Astrocyte (in vitro differentiated cells and primary cell): ENCODE results near the gene CRLF2. TPM values are rescaled to one million over a fixed set of nuclear protein-coding genes. Genes with fewer than 3 reads are reported as not detected.
"Not testable (repeated sequence)": the region's sequence is repeated elsewhere in the genome, so short reads cannot be mapped to it uniquely, and the experiment has no call there.

Source experiments
- DNase-seq: peaks from one replicate; pipeline ENCODE4 v3.0.0-alpha.2; 2010; ENCODE audit warnings: low read depth
- FAIRE-seq: peaks from 2 replicates; lab custom pipeline; 2011; peaks lifted over from hg19 to GRCh38; lab: Jason Lieb, UNC
- H2AFZ ChIP-seq: 2 replicates; pipeline ENCODE4 v1.6.0; 2012; ENCODE audit warnings: low read depth, low read length, inconsistent platforms
- H3K27ac ChIP-seq: 2 replicates; pipeline ENCODE4 v1.5.1; 2011; ENCODE audit warnings: low read depth, low read length, inconsistent platforms
- H3K27me3 ChIP-seq: 2 replicates; pipeline ENCODE4 v1.6.0; 2011; ENCODE audit warnings: low read length, inconsistent platforms; ENCODE audit not compliant: insufficient read depth
- H3K36me3 ChIP-seq: 2 replicates; pipeline ENCODE4 v1.5.1; 2011; ENCODE audit warnings: low read length, inconsistent platforms; ENCODE audit not compliant: insufficient read depth
- H3K4me1 ChIP-seq: 2 replicates; pipeline ENCODE4 v1.5.1; 2011; ENCODE audit warnings: low read length, inconsistent platforms; ENCODE audit not compliant: insufficient read depth
- H3K4me2 ChIP-seq: 2 replicates; pipeline ENCODE4 v1.6.0; 2012; ENCODE audit warnings: low read length, inconsistent platforms
- H3K4me3 ChIP-seq: 2 replicates; pipeline ENCODE4 v1.5.1; 2011; ENCODE audit warnings: low read depth, mild to moderate bottlenecking, low read length, inconsistent platforms; ENCODE audit not compliant: insufficient read depth
- H3K79me2 ChIP-seq: 2 replicates; pipeline ENCODE4 v1.6.0; 2012; ENCODE audit warnings: mild to moderate bottlenecking, low read length, inconsistent platforms; ENCODE audit not compliant: insufficient read depth
- H3K9ac ChIP-seq: 2 replicates; pipeline ENCODE4 v1.6.0; 2012; ENCODE audit warnings: mild to moderate bottlenecking, low read length, inconsistent platforms
- H3K9me3 ChIP-seq: 2 replicates; pipeline ENCODE4 v1.5.1; 2012; ENCODE audit warnings: low read depth, mild to moderate bottlenecking, low read length, inconsistent platforms; ENCODE audit not compliant: insufficient read depth
- H4K20me1 ChIP-seq: 2 replicates; pipeline ENCODE4 v1.6.0; 2012; ENCODE audit warnings: low read length, inconsistent platforms; ENCODE audit not compliant: insufficient read depth
- H3K27ac Mint-ChIP-seq: one replicate; pipeline ENCODE4 v1.8.0; 2021; ENCODE audit warnings: mild to moderate bottlenecking, mixed read lengths; ENCODE audit not compliant: unreplicated experiment
- H3K27me3 Mint-ChIP-seq: one replicate; pipeline ENCODE4 v1.8.0; 2021; ENCODE audit warnings: low read depth, mixed read lengths; ENCODE audit not compliant: unreplicated experiment
- H3K36me3 Mint-ChIP-seq: one replicate; pipeline ENCODE4 v1.8.0; 2021; ENCODE audit warnings: low read depth, mixed read lengths; ENCODE audit not compliant: unreplicated experiment
- H3K4me1 Mint-ChIP-seq: one replicate; pipeline ENCODE4 v1.8.0; 2021; ENCODE audit warnings: low read depth, mixed read lengths; ENCODE audit not compliant: unreplicated experiment
- H3K4me3 Mint-ChIP-seq: one replicate; pipeline ENCODE4 v1.8.0; 2021; ENCODE audit warnings: mild to moderate bottlenecking, moderate library complexity, mixed read lengths; ENCODE audit not compliant: unreplicated experiment
- H3K9me3 Mint-ChIP-seq: one replicate; pipeline ENCODE4 v1.8.0; 2021; ENCODE audit warnings: mild to moderate bottlenecking, mixed read lengths; ENCODE audit not compliant: unreplicated experiment
- EZH2 ChIP-seq: IDR thresholded peaks from 2 replicates; pipeline ENCODE4 v1.6.1; 2012; ENCODE audit warnings: mild to moderate bottlenecking, low read length, inconsistent platforms; ENCODE audit not compliant: insufficient read depth
- total RNA-seq: library from RNA; stranded (reverse); gene quantifications from 2 replicates; pipeline ENCODE4 v1.2.1, GENCODE V29; 2021
- TF ChIP-seq, protein P1 (sequence below): IDR thresholded peaks from 2 replicates; pipeline ENCODE4 v1.5.1; 2011; ENCODE audit warnings: low read depth, mild to moderate bottlenecking, inconsistent platforms, low read length, moderate library complexity; ENCODE audit not compliant: insufficient read depth

Gene CRLF2
- total RNA-seq, 1 donor from 2014 or later: not detected

DNA sequence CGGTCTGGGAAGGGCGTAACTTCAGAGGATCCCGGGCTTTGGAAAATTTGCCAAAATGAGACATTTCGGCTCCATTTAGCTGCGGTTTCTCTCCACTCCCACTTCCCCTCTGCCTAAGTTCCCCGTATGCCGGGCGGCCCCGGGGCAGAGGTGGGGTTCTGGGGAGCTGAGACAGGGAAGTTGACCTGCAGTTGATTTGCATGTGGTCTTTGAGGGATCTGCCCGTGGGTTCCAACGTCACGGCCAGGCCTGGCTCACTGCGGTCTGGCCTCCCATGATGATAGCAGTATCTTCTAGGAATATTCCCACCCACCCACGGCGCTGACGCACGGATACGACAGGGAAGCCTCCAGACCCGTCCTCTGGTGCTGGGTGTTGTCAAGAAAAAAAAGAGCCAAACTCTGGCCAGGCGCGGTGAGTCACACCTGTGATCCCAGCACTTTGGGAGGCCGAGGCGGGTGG, 27.3 kb upstream of the CRLF2 start:
- TF ChIP-seq, protein P1, sequence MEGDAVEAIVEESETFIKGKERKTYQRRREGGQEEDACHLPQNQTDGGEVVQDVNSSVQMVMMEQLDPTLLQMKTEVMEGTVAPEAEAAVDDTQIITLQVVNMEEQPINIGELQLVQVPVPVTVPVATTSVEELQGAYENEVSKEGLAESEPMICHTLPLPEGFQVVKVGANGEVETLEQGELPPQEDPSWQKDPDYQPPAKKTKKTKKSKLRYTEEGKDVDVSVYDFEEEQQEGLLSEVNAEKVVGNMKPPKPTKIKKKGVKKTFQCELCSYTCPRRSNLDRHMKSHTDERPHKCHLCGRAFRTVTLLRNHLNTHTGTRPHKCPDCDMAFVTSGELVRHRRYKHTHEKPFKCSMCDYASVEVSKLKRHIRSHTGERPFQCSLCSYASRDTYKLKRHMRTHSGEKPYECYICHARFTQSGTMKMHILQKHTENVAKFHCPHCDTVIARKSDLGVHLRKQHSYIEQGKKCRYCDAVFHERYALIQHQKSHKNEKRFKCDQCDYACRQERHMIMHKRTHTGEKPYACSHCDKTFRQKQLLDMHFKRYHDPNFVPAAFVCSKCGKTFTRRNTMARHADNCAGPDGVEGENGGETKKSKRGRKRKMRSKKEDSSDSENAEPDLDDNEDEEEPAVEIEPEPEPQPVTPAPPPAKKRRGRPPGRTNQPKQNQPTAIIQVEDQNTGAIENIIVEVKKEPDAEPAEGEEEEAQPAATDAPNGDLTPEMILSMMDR: no peak
- TF ChIP-seq EZH2: no peak
- no peaks in the 10 kb centered on the region for H3K79me2 ChIP-seq
- H3K27ac ChIP-seq: no peak overlapping the region
- Mint-ChIP-seq H3K27me3 (no peaks in the 10 kb centered on the region), H3K4me1 (no peaks in the 10 kb centered on the region), H3K27ac (no peak overlapping the region), H3K36me3 (no peaks in the 10 kb centered on the region), H3K9me3 (peaks cover 2% of the 10 kb centered on the region), H3K4me3 (no peak overlapping the region)
- no peaks in the 10 kb centered on the region for H3K27me3 ChIP-seq
- FAIRE-seq (no peak), DNase-seq (no peak)
- H3K4me3 ChIP-seq: no peak overlapping the region
- no peaks in the 10 kb centered on the region for H3K9me3 ChIP-seq
- no peaks in the 10 kb centered on the region for H4K20me1 ChIP-seq
- H2AFZ ChIP-seq: no peak overlapping the region
- no peaks in the 10 kb centered on the region for H3K4me1 ChIP-seq
- no peak overlapping the region for H3K9ac ChIP-seq
- H3K4me2 ChIP-seq: no peak overlapping the region
- H3K36me3 ChIP-seq: no peaks in the 10 kb centered on the region

DNA sequence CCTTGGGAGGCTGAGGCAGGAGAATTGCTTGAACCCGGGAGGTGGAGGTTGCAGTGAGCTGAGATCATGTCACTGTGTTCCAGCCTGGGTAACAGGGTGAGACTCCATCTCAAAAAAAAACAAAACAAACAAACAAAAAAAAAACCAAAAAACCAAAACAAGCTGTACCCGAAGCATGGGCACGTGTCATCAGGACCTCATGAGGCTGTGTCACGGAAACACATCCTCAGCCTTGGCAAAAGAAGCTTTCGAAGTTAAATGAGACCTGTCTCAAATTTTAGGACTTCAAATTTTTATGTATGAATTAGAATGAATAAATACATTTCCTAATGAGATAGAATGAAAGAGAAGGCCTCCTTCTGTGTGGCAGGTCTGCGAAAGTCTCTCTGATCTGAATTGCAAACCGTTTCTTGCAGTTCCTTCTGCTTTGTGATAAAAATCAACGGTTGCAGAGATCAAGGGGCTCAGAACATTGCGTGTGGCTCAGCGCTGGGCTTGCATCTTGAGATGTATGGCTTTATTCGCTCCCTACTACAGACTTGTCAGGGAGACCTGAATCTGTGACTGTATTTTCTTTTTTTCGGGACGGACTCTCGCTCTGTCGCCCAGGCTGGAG, 19.5 kb upstream of the CRLF2 start:
- Histone ChIP-seq H3K4me1 (no peaks in the 10 kb centered on the region), H3K79me2 (no peaks in the 10 kb centered on the region), H3K4me3 (no peak overlapping the region), H3K4me2 (no peak overlapping the region), H3K27me3 (no peaks in the 10 kb centered on the region), H2AFZ (no peak overlapping the region), H3K9ac (no peak overlapping the region), H3K27ac (no peak overlapping the region), H3K36me3 (no peaks in the 10 kb centered on the region), H3K9me3 (no peaks in the 10 kb centered on the region), H4K20me1 (no peaks in the 10 kb centered on the region)
- Mint-ChIP-seq H3K9me3 (peaks cover 6% of the 10 kb centered on the region), H3K27me3 (no peaks in the 10 kb centered on the region), H3K27ac (no peak overlapping the region), H3K4me3 (no peak overlapping the region), H3K4me1 (no peaks in the 10 kb centered on the region), H3K36me3 (peaks cover 2% of the 10 kb centered on the region)
- DNase-seq: no peak
- TF ChIP-seq, protein P1: no peak
- TF ChIP-seq EZH2: no peak
- no peak for FAIRE-seq

DNA sequence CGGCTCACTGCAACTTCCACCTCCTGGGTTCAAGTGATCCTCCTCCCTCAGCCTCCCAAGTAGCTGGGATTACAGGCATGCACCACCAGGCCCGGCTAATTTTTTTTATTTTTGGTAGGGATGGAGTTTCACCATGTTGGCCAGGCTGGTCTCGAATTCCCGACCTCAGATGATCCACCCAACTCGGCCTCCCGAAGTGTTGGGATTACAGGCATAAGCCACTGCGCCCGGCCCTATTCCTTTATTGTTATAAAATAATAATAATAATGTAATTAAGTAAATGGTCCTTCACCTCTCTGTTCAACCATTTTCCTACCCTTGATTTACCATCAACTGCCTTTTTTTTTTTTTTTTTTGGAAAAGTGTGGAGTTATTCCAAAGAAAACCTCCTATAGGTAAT, 15.7 kb upstream of the CRLF2 start:
- H3K36me3 ChIP-seq, H3K4me3 ChIP-seq, H3K4me1 ChIP-seq, H2AFZ ChIP-seq, H3K27ac ChIP-seq, H3K9ac ChIP-seq, FAIRE-seq, H3K27me3 Mint-ChIP-seq, H3K27me3 ChIP-seq, H3K36me3 Mint-ChIP-seq, H3K4me3 Mint-ChIP-seq, H3K9me3 ChIP-seq, H3K79me2 ChIP-seq, H3K4me1 Mint-ChIP-seq, H3K27ac Mint-ChIP-seq, H4K20me1 ChIP-seq, H3K4me2 ChIP-seq, DNase-seq: not testable (repeated sequence)
- peaks cover 12% of the 10 kb centered on the region for H3K9me3 Mint-ChIP-seq
